IMR-90 (cell line): ENCODE results near the gene SRPX2. TPM values are rescaled to one million over a fixed set of nuclear protein-coding genes. Genes with fewer than 3 reads are reported as not detected.

Source experiments
- ATAC-seq: fragments of 200-7000 bp; cut with Tn5 transposase; 2 replicates; pipeline ENCODE4 v1.9.1; 2020; ENCODE audit warnings: low read depth, mild to moderate bottlenecking, moderate library complexity
- BruUV-seq: library from RNA; stranded (reverse); fragments of 400-500 nt; replicated peaks from 2 replicates; lab custom pipeline; 2021; lab: Mats Ljungman, UMichigan
- CTCF ChIA-PET: fragments of 300-600 bp; formaldehyde crosslinking; extraction: SDS; loops from one replicate; lab custom pipeline; 2021; ENCODE audit warnings: antibody characterized with exemption; lab: Yijun Ruan, JAX
- POLR2A ChIA-PET: fragments of 300-600 bp; sonication (Branson Sonifier 250); formaldehyde crosslinking; loops from one replicate; lab custom pipeline; 2022; ENCODE audit warnings: antibody characterized with exemption; ENCODE audit not compliant: unreplicated experiment; lab: Charles Lee
- DNase-seq: peaks from one replicate; pipeline ENCODE4 v3.0.0; 2013
- H2AFZ ChIP-seq: replicated peaks from 2 replicates; pipeline ENCODE3; 2013; ENCODE audit warnings: low read length, mild to moderate bottlenecking; ENCODE audit not compliant: poor library complexity
- H2AK5ac ChIP-seq: 2 replicates; pipeline ENCODE4 v1.6.1; 2013; ENCODE audit warnings: low read depth, low read length, inconsistent platforms
- H2AK9ac ChIP-seq: replicated peaks from 2 replicates; pipeline ENCODE3; 2013; ENCODE audit warnings: mild to moderate bottlenecking, low read depth, low read length, moderate library complexity; ENCODE audit not compliant: poor library complexity
- H2BK120ac ChIP-seq: 2 replicates; pipeline ENCODE4 v1.6.1; 2013; ENCODE audit warnings: low read depth, low read length, inconsistent platforms
- H2BK15ac ChIP-seq: 3 replicates; pipeline ENCODE4 v1.6.1; 2013; ENCODE audit warnings: low read depth, low read length, inconsistent platforms
- H2BK20ac ChIP-seq: 2 replicates; pipeline ENCODE4 v1.6.1; 2013; ENCODE audit warnings: low read depth, mild to moderate bottlenecking, inconsistent platforms, low read length, moderate library complexity
- H2BK5ac ChIP-seq: 2 replicates; pipeline ENCODE4 v1.6.1; 2013; ENCODE audit warnings: mild to moderate bottlenecking, low read depth, low read length, inconsistent platforms; ENCODE audit not compliant: poor library complexity, severe bottlenecking
- H3K14ac ChIP-seq: replicated peaks from 2 replicates; pipeline ENCODE4 v1.6.1; 2013; ENCODE audit warnings: low read depth, low read length, inconsistent platforms
- H3K18ac ChIP-seq: 2 replicates; pipeline ENCODE4 v1.6.1; 2013; ENCODE audit warnings: low read depth, low read length, control low read depth
- H3K23ac ChIP-seq: 2 replicates; pipeline ENCODE4 v1.6.1; 2013; ENCODE audit warnings: low read depth, low read length, inconsistent platforms
- H3K27ac ChIP-seq: 2 replicates; pipeline ENCODE4 v1.5.1; 2013; ENCODE audit warnings: mild to moderate bottlenecking, control low read depth, low read length; ENCODE audit not compliant: insufficient read depth
- H3K27me3 ChIP-seq: 2 replicates; pipeline ENCODE4 v1.6.1; 2013; ENCODE audit warnings: low read length; ENCODE audit not compliant: control insufficient read depth, insufficient read depth
- H3K36me3 ChIP-seq: 2 replicates; pipeline ENCODE4 v1.6.1; 2013; ENCODE audit warnings: low read length, mixed read lengths; ENCODE audit not compliant: control insufficient read depth, insufficient read depth
- H3K4ac ChIP-seq: 2 replicates; pipeline ENCODE4 v1.6.1; 2013; ENCODE audit warnings: low read depth, low read length, inconsistent platforms
- H3K4me1 ChIP-seq: 2 replicates; pipeline ENCODE4 v1.6.1; 2013; ENCODE audit warnings: low read length, mixed read lengths; ENCODE audit not compliant: control insufficient read depth, insufficient read depth
- H3K4me2 ChIP-seq: 2 replicates; pipeline ENCODE4 v1.6.1; 2013; ENCODE audit warnings: low read depth, mild to moderate bottlenecking, control low read depth, low read length, moderate library complexity
- H3K4me3 ChIP-seq: 2 replicates; pipeline ENCODE4 v1.5.1; 2013; ENCODE audit warnings: low read depth, mild to moderate bottlenecking, control low read depth, low read length, moderate library complexity; ENCODE audit not compliant: insufficient read depth
- H3K56ac ChIP-seq: 2 replicates; pipeline ENCODE4 v1.6.1; 2013; ENCODE audit warnings: low read length, inconsistent platforms; ENCODE audit not compliant: insufficient read depth; ENCODE audit errors: extremely low read depth
- H3K79me1 ChIP-seq, 2 experiments: 2 replicates each; pipeline ENCODE4 v1.6.1; 2013; ENCODE audit warnings: low read length in 2 of 2, inconsistent platforms in 1 of 2, low read depth in 1 of 2
- H3K9ac ChIP-seq: 2 replicates; pipeline ENCODE4 v1.6.1; 2013; ENCODE audit warnings: low read depth, low read length, control low read depth
- H3K9me1 ChIP-seq: 2 replicates; pipeline ENCODE4 v1.6.1; 2013; ENCODE audit warnings: low read length, inconsistent platforms; ENCODE audit not compliant: insufficient read depth
- H3K9me3 ChIP-seq: 2 replicates; pipeline ENCODE4 v1.6.1; 2013; ENCODE audit warnings: low read length; ENCODE audit not compliant: control insufficient read depth, insufficient read depth
- H4K20me1 ChIP-seq: 2 replicates; pipeline ENCODE4 v1.6.1; 2013; ENCODE audit warnings: low read length, inconsistent platforms; ENCODE audit not compliant: insufficient read depth
- H4K5ac ChIP-seq: 2 replicates; pipeline ENCODE4 v1.6.1; 2013; ENCODE audit warnings: mild to moderate bottlenecking, low read depth, low read length, control low read depth
- H4K8ac ChIP-seq, 2 experiments: 2 replicates each; pipeline ENCODE4 v1.6.1; 2013; ENCODE audit warnings: low read depth in 2 of 2, low read length in 2 of 2, control low read depth in 1 of 2, inconsistent platforms in 1 of 2
- H4K91ac ChIP-seq: 2 replicates; pipeline ENCODE4 v1.6.1; 2013; ENCODE audit warnings: low read depth, low read length, inconsistent platforms; ENCODE audit not compliant: insufficient read depth
- BHLHE40 ChIP-seq: fragments of 150-350 bp; IDR thresholded peaks from 2 replicates; pipeline ENCODE4 v1.6.1; 2016; ENCODE audit warnings: mild to moderate bottlenecking, low read depth, low read length
- CEBPB ChIP-seq: IDR thresholded peaks from 2 replicates; pipeline ENCODE4 v1.6.1; 2012; ENCODE audit warnings: low read depth, low read length, improper control_type of control experiment
- CHD1 ChIP-seq: IDR thresholded peaks from 2 replicates; pipeline ENCODE4 v1.6.1; 2012; ENCODE audit warnings: low read depth, low read length, improper control_type of control experiment
- CTCF ChIP-seq: conservative IDR thresholded peaks from 2 replicates; pipeline ENCODE4 v1.5.1; 2012; ENCODE audit warnings: mild to moderate bottlenecking, low read depth, low read length, improper control_type of control experiment
- FOS ChIP-seq: fragments of 150-350 bp; IDR thresholded peaks from 2 replicates; pipeline ENCODE4 v1.6.1; 2016; ENCODE audit warnings: low read depth, low read length
- MAFK ChIP-seq: IDR thresholded peaks from 2 replicates; pipeline ENCODE4 v1.6.1; 2012; ENCODE audit warnings: low read depth, low read length, improper control_type of control experiment
- MAZ ChIP-seq: IDR thresholded peaks from 2 replicates; pipeline ENCODE4 v1.6.1; 2012; ENCODE audit warnings: low read depth, mild to moderate bottlenecking, low read length, improper control_type of control experiment, moderate library complexity, borderline replicate concordance
- MXI1 ChIP-seq: IDR thresholded peaks from 2 replicates; pipeline ENCODE4 v1.6.1; 2012; ENCODE audit warnings: low read depth, mild to moderate bottlenecking, low read length, moderate library complexity, borderline replicate concordance
- NFE2L2 ChIP-seq: fragments of 150-350 bp; IDR thresholded peaks from 2 replicates; pipeline ENCODE4 v1.6.1; 2016; ENCODE audit warnings: low read depth, mild to moderate bottlenecking, low read length
- POLR2A ChIP-seq: IDR thresholded peaks from 2 replicates; pipeline ENCODE4 v1.6.1; 2012; ENCODE audit warnings: mild to moderate bottlenecking, low read depth, low read length
- RAD21 ChIP-seq: IDR thresholded peaks from 2 replicates; pipeline ENCODE4 v1.6.1; 2012; ENCODE audit warnings: low read length, improper control_type of control experiment
- RCOR1 ChIP-seq: IDR thresholded peaks from 2 replicates; pipeline ENCODE4 v1.6.1; 2012; ENCODE audit warnings: mild to moderate bottlenecking, low read length, improper control_type of control experiment; ENCODE audit not compliant: insufficient replicate concordance
- RFX5 ChIP-seq: IDR thresholded peaks from 2 replicates; pipeline ENCODE4 v1.8.0; 2012; ENCODE audit warnings: low read depth, mild to moderate bottlenecking, low read length, moderate library complexity
- SMC3 ChIP-seq: fragments of 150-350 bp; IDR thresholded peaks from 2 replicates; pipeline ENCODE4 v1.6.1; 2016; ENCODE audit warnings: low read depth, mild to moderate bottlenecking, antibody characterized with exemption, low read length, moderate library complexity
- dilution Hi-C: fragments of 300-500 bp; cut with HindIII; formaldehyde crosslinking; loops from one replicate; pipeline ENCODE4 v1.14.3; 2018; ENCODE audit warnings: low sequenced_read_pairs; ENCODE audit not compliant: unreplicated experiment
- in situ Hi-C: fragments of 300-500 bp; cut with MboI; formaldehyde crosslinking; loops from 3 replicates; pipeline ENCODE4 v1.14.3; 2019; ENCODE audit warnings: low sequenced_read_pairs, inconsistent platforms, mixed read lengths
- intact Hi-C: fragments of 100-400 bp; cut with micrococcal nuclease; formaldehyde crosslinking; loops from 2 replicates; pipeline ENCODE4 v1.10.0; 2022
- polyA plus RNA-seq, 3 experiments: library from polyadenylated mRNA; depleted of rRNA; stranded (reverse); fragments of >200 nt; gene quantifications; 2 replicates each; pipeline ENCODE4 v1.2.3, GENCODE V29; 2012; ENCODE audit warnings: low replicate concordance in 1 of 3
- total RNA-seq: library from RNA; depleted of rRNA; stranded (reverse); fragments of >200 nt; gene quantifications from 2 replicates; pipeline ENCODE4 v1.2.3, GENCODE V29; 2012
- TF ChIP-seq, protein P1 (sequence below): fragments of 150-350 bp; IDR thresholded peaks from 2 replicates; pipeline ENCODE4 v1.6.1; 2017; ENCODE audit warnings: mild to moderate bottlenecking, antibody characterized with exemption, low read length, low read depth
- TF ChIP-seq, protein P2 (sequence below): fragments of 150-350 bp; IDR thresholded peaks from 2 replicates; pipeline ENCODE4 v1.6.1; 2016; ENCODE audit warnings: low read depth, mild to moderate bottlenecking, low read length, moderate library complexity, borderline replicate concordance

Gene SRPX2
- total and polyA plus RNA-seq, 2 of the 4 experiments (the other 2 are of a cell fraction), result 20.6 to 43.1 TPM

GRCh38 chrX:100698551-100698950, 54.6 kb downstream of the SRPX2 start:
- Histone ChIP-seq H4K20me1 (no peaks in the 10 kb centered on the region), H2AK5ac (no peak overlapping the region), H2BK20ac (no peak overlapping the region), H3K27me3 (peaks cover 2% of the 10 kb centered on the region), H2AK9ac (no peak overlapping the region), H4K8ac (no peak overlapping the region), H3K9me1 (no peaks in the 10 kb centered on the region), H3K56ac (no peak overlapping the region), H3K4ac (no peak overlapping the region), H4K5ac (no peak overlapping the region), H3K4me2 (no peak overlapping the region), H3K4me1 (no peaks in the 10 kb centered on the region), H2BK120ac (no peak overlapping the region), H2BK5ac (no peak overlapping the region), H4K91ac (no peak overlapping the region), H2BK15ac (no peak overlapping the region), H2AFZ (no peak overlapping the region), H3K9me3 (no peaks in the 10 kb centered on the region), H3K27ac (no peak overlapping the region), H3K14ac (no peak overlapping the region), H3K79me1 (no peaks in the 10 kb centered on the region), H3K36me3 (no peaks in the 10 kb centered on the region), H3K18ac (no peak overlapping the region), H3K4me3 (no peak overlapping the region), H3K23ac (no peak overlapping the region), H3K9ac (no peak overlapping the region)
- TF ChIP-seq CEBPB (no peak), FOS (no peak), MAFK (no peak), SMC3 (no peak), CTCF (no peak), RFX5 (no peak), MAZ (no peak), RAD21 (no peak), NFE2L2 (no peak), MXI1 (no peak), BHLHE40 (no peak), CHD1 (no peak), POLR2A (no peak), RCOR1 (no peak)
- TF ChIP-seq, protein P1, sequence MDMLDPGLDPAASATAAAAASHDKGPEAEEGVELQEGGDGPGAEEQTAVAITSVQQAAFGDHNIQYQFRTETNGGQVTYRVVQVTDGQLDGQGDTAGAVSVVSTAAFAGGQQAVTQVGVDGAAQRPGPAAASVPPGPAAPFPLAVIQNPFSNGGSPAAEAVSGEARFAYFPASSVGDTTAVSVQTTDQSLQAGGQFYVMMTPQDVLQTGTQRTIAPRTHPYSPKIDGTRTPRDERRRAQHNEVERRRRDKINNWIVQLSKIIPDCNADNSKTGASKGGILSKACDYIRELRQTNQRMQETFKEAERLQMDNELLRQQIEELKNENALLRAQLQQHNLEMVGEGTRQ, result no peak
- TF ChIP-seq, protein P2, sequence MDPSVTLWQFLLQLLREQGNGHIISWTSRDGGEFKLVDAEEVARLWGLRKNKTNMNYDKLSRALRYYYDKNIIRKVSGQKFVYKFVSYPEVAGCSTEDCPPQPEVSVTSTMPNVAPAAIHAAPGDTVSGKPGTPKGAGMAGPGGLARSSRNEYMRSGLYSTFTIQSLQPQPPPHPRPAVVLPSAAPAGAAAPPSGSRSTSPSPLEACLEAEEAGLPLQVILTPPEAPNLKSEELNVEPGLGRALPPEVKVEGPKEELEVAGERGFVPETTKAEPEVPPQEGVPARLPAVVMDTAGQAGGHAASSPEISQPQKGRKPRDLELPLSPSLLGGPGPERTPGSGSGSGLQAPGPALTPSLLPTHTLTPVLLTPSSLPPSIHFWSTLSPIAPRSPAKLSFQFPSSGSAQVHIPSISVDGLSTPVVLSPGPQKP, result no peak
- DNase-seq (no peak), ATAC-seq (no peak)
- no TSS peak for BruUV-seq
- dilution Hi-C loops, result no loop called here
- in situ Hi-C loops, result no loop called here
- POLR2A ChIA-PET, result no interaction called here
- CTCF ChIA-PET, result no interaction called here
- intact Hi-C loops, result no loop called here
